ENCODE results near the gene GRM8.

Gene GRM8

DNA sequence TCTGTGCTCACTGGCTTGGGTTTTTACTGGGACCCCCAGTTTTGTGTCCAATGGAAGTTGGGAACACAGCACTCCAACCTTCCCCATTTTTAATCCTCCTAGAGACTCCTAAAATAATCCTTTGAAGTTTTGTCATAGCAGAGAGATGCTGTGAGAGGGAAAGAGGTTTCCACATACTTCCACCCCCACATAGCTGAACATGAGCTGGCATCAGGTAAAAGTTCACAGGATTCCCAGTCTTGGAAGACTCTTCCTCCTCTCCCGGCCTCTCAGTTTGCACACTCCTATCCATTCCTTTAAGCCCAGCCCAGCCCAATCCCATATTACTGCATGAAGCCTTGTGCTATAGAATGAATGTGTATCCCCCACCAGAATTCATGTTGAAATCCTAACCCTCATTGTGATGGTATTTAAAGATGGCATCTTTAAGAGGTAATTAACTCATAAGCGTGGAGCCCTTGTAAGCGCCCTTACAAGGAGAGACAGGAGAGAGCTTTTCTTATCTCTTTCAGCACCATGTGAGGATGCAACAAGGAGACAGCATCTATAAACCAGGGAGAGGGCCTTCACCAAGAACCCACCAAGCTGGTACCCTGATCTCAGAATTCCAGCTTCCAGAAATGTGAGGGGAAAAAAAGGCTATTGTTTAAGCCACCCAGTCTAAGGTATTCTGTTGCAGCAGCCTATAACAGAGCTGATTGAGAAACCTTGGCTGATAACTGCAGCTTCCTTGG, 22.4 kb downstream of the GRM8 start:
- DNase-seq: no peak

DNA sequence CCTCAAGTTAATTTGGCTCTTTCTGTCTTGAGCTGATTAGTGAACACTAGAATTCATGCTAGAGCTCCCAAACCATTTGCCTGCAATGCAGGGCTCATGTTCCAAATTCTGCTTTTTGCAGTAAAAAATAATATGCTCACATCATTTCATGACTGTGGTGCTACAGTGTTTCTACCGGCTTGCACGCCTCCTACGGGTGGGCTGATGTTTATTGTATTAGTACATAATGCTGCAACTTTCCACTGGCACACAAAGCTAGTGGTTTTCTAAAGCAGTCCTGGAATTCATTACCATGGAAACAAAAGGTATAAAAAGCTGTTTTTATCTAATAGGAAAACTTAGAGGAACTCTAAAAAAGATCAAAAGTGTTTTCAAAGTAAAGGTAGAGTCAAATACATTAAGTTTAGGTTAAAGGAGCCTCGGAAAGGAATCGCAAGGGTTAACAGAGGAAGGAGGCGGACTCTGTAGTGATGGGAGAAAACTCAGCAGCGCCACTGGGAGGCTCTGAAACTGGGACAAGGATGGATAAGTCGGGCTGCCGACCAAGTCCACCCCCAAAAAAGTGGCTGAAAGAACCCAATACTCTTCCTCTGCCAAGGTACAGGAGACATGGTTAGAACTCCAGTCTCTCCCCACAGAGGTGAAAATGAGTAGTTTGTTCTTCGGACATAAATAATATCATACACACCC, 25.9 kb downstream of the GRM8 start:
- DNase-seq: no peak

- DNase-seq: no peak
Observed at GRCh38 chr7:127221731-127222130, 31.0 kb downstream of the GRM8 start.

DNA sequence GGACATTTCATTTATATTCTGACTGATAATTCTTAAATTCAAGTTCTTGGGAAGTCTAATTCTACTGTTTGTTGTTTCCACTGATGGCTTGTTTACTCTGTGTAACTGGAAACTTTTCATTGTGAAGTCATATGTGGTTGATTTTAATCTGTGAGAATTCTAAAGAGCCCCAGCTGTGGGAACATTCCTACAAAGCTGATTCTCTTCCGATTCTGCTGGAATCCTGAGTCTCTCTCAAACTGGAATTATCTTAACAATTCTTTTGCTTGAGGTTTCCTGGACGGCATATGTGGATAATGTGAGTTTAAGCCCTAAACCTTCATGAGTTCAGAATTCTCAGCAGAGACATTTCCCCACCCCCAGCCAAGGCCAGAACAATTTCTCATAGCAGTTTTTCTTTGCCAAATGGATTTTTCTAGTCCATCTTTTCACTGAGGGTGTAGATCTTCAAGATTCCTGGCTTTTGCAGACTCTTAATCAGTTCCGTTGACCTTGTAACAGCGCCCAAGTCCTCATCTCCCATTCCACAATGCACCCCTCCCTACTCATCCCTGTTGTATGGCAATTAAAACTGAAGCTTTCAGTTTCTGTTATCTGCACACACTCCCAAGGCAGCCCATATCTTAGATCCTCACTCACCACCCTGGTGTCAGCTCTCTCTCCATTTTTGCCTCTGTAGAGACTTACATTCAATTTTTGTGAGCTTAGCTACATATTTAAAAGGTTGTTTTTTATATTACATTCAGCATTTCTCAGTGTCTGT, 37.6 kb downstream of the GRM8 start:
- DNase-seq: no peak

DNA sequence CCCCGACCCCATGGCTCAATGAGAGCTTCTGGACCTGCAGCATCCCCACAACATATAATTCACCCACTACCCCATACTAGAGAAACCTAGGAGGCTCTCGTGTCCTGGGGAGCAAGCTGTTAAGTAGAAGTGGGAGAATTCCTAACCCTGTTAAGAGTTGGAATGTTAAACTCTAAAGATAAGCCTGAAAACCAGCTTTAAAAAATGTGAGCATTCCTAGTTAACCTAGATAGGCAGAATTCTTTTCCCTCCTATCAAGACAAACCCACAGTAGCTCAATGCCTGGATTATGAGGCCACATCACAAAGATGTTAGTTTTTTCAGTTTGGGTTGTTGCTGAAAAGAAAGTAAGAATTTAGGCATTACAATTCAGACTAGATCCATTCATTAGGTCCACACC, 42.9 kb downstream of the GRM8 start:
- no peak for DNase-seq

GRCh38 chr7:127208860-127209259, 43.9 kb downstream of the GRM8 start:
- no peak for DNase-seq

DNA sequence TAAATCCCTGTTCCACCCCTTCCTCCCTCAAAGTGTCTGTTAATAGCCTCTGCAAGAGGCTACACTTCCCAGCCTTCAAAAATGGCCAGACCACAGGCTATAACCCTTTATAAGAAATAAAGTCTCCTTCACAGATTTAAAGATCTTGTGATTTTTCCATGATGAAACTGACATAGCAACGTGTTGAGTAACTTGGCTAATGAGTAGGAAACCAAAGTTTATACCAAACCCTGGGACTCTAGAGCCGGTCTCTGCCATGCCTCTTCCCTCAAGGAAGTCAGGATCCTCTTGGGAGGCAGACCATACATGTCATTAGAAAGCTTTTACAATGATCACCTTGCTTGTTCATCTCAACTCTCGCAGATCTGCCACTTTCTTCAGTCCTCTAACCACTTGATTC, 44.4 kb downstream of the GRM8 start:
- DNase-seq: no peak

DNA sequence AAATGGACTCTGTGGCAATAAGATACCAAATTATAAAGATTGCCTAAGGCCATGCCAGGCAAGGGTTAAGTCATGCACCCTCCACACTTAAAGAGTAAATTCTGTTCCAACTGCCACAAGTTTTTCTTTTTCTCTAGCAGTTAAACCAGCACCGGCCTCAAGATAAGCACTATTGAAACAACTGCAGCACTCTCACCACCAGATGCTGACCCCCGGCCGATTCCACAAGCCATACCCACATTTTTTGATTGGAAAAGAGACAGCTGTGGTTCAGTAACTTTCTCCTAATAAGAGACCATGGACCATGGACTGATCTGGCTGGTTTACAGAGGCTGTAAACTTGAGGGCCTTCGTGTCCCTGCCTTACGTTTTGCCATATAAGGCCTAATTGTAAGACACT, 44.9 kb downstream of the GRM8 start:
- DNase-seq: no peak

DNA sequence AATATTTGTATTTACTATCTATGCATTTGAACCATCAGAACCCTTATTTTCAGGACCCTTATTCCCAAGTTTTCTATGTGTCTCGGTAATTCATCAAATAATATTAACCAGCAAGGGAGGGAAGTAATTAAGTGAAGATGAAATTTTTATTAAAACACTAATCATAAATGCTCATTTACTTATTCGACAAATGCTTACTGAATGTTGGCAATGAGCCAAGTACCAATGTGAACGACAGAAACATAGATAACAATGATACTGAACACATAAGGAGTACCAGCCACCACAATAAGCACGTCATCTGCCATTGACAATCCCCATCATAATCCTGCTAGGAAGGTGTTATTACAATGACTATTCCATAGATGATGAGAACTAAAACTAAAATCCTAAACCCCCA, 45.5 kb downstream of the GRM8 start:
- no peak for DNase-seq

DNA sequence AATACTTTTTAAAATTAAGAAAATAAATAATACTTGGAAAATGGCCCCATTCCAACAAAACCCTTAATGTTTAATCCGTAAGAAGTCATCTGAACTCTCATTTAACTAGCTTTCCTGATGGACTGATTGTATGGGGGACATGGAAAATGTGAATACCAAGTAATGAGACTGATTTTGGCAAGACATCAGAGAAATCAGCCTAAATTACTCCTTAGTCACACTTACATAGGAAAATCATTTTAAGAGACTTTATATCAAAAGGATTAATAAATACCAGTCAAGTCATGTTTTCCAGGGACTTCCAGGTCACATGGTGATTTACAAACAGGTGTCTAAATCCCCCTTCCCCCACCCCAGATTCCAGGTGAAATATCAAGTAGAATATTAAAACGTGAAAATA, 58.2 kb downstream of the GRM8 start:
- no peak for DNase-seq

DNA sequence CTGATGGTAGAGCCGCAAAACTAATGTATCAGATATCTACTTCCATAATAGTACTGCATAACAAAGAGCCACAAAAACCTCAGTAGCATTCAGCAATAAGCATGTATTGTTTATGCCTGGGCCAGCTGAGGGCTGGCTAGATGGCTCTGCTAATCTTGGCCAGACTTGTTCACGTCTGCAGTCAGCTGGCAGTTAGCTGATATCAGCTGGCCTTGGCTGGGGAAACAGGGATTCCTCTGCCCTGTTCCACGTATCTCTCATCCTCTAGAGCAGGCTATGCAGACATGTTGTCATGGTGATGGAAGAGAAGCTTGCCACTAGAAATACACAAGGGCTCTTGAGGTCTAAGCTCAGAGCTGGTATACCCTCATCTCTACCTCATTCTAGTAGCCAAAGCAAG, 62.9 kb downstream of the GRM8 start:
- DNase-seq: no peak

DNA sequence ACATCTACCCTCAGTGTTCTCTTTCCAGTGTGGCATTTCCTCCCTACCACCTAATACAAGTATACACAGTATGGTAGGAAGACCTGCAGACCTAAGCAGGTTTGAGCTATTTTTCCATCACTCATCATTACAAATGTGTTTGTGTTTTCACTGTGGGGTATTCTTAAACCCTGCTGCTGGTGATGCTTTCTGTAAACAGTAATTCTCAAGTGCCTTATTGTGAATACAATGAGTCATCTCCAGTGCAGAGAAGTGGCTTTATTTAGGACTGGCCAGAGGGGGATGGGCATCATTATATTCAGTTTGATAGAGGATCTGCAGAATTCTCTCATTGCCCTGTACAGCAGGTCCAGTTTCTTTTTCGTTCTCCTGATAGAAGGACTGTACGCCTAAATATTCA, 63.7 kb downstream of the GRM8 start:
- no peak for DNase-seq

GRCh38 chr7:127187740-127188139, 65.0 kb downstream of the GRM8 start:
- DNase-seq: no peak

GRCh38 chr7:127186686-127187085, 66.1 kb downstream of the GRM8 start:
- DNase-seq: no peak

- no peak for DNase-seq
Observed at GRCh38 chr7:127177156-127177555, 75.6 kb downstream of the GRM8 start.

- no peak for DNase-seq
Observed at GRCh38 chr7:127162366-127162765, 90.4 kb downstream of the GRM8 start.

GRCh38 chr7:127158659-127159058, 94.1 kb downstream of the GRM8 start:
- DNase-seq: no peak

- DNase-seq: no peak
Observed at GRCh38 chr7:127154958-127155357, 97.8 kb downstream of the GRM8 start.

DNA sequence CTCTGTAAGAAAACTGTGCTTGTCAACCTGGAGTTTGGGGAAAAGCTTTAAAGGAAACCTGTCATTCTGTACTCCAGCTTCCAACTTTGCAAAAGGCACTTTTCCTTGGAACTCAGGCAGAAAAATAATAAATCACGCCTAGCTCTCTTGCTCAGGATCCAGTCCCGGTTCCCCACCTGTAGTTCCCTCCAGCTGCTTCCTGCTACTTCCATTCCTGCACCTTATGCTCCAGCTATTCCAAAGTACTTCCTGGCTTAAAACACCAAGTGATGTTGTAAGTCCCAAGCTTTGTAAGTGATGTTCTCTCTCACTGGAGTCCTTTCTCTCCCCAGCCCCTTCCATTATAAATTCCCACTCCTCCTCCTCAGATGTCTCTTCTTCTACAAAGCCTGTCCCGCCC, 98.6 kb downstream of the GRM8 start:
- DNase-seq: no peak

- no peak for DNase-seq
Observed at GRCh38 chr7:127153315-127153714, 99.4 kb downstream of the GRM8 start.

DNA sequence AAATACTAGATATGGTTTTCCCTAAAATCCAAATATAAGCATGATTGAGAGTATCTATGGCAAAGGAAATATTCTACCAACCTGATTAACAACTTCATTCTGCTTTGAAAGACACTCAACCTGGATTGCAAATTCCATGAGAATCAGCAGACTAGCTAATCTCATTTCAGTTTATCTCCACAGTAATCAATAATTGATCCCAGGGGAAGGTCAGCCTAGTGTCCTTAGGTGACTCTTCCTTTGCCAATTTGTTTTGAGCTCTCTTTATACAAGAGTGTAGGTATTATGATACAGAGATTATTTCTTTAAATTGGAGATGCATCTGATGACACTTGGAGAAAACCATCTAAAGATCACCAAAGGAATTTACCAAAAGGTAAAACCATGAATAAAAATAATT, 100.3 kb downstream of the GRM8 start:
- DNase-seq: no peak

GRCh38 chr7:127151379-127151778, 101.4 kb downstream of the GRM8 start:
- DNase-seq: no peak

GRCh38 chr7:127150543-127150942, 102.2 kb downstream of the GRM8 start:
- DNase-seq: no peak

Data from EL (cell line).